Prostate gland (tissue), 2 donors: Measurements from ENCODE around the gene DUSP14.

Experiments used
- CTCF ChIP-seq, 4 experiments: fragments of 200-600 bp in 2 of 4; fragments of 450-650 bp in 2 of 4; sonication (generic) in 2 of 4; IDR thresholded peaks; 1 replicate in 3 of 4; 2 replicates in 1 of 4; pipeline ENCODE4 v1.5.1; 2016 to 2019; ENCODE audit warnings: antibody characterized with exemption in 4 of 4, mild to moderate bottlenecking in 2 of 4, moderate library complexity in 2 of 4
- POLR2A ChIP-seq: fragments of 450-650 bp; IDR thresholded peaks from one replicate; pipeline ENCODE4 v1.6.1; 2016; ENCODE audit warnings: antibody characterized with exemption, mild to moderate bottlenecking
- POLR2AphosphoS5 ChIP-seq: sonication (generic); formaldehyde crosslinking; IDR thresholded peaks from one replicate; pipeline ENCODE4 v1.6.1; 2017; ENCODE audit warnings: antibody characterized with exemption

GRCh38 chr17:37521821-37522220, 32.1 kb downstream of the DUSP14 start:
- TF ChIP-seq CTCF (IDR thresholded peaks at IDR 0.05) (no peak), POLR2AphosphoS5 (no peak), POLR2A (no peak)
